Right lobe of liver (tissue), 6 donors: ENCODE data around the gene EGFLAM. TPM values are rescaled to one million over a fixed set of nuclear protein-coding genes. Genes with fewer than 3 reads are reported as not detected.

Experiments used
- ATAC-seq, 4 donors: fragments of 200-7000 bp; cut with Tn5 transposase; one replicate each; pipeline ENCODE4 v1.9.1; 2020; ENCODE audit warnings: mild to moderate bottlenecking in 4 of 4, moderate library complexity in 4 of 4
- DNase-seq, 3 donors: peaks; one replicate each; pipeline ENCODE4 v3.0.0-alpha.2; 2020
- H3K27ac ChIP-seq, 3 donors: fragments of 200-600 bp; one replicate each; pipeline ENCODE4 v1.8.0; 2022
- H3K27me3 ChIP-seq, 2 donors: fragments of 200-600 bp; one replicate each; pipeline ENCODE4 v1.8.0; 2022
- H3K36me3 ChIP-seq, 4 donors: fragments of 200-600 bp; sonication (generic) in 1 of 4; one replicate each; pipeline versions ENCODE4 v1.5.1 to v1.8.0; 2017 to 2022; ENCODE audit warnings: control low read depth in 1 of 4
- H3K4me1 ChIP-seq, 4 donors: fragments of 200-600 bp; sonication (generic) in 1 of 4; one replicate each; pipeline versions ENCODE4 v1.5.1 to v1.8.0; 2017 to 2022; ENCODE audit warnings: control low read depth in 1 of 4
- H3K4me3 ChIP-seq, 3 donors: fragments of 200-600 bp; one replicate each; pipeline ENCODE4 v1.8.0; 2022
- H3K9me3 ChIP-seq, 4 donors: fragments of 200-600 bp; sonication (generic) in 1 of 4; one replicate each; pipeline versions ENCODE4 v1.5.1 to v1.8.0; 2017 to 2022; ENCODE audit warnings: control low read depth in 1 of 4
- POLR2A ChIP-seq: fragments of 450-650 bp; IDR thresholded peaks from one replicate; pipeline ENCODE4 v1.6.1; 2017; ENCODE audit warnings: antibody characterized with exemption, mild to moderate bottlenecking
- WGBS: methylation state at CpG from one replicate; pipeline ENCODE4 v1.1.6; 2018; ENCODE audit warnings: low coverage, low lambda C conversion rate; ENCODE audit not compliant: insufficient coverage; ENCODE audit errors: missing lambda C conversion rate; 5-methylcytosine and 5-hydroxymethylcytosine counted together
- intact Hi-C, 2 donors: fragments of 100-400 bp; cut with DNase I; formaldehyde crosslinking; loops; one replicate each; pipeline versions ENCODE4 v1.11.2 to v1.14.1; 2022
- total RNA-seq, 6 experiments: library from RNA; depleted of rRNA in 2 of 6; stranded (reverse); fragments of >200 nt in 2 of 6; fragmentation: NEBNext Ultra II Directional in 3 of 6; extraction: Animal tissue kit (Norgen Biotek cat#: 25700) in 3 of 6; gene quantifications; one replicate each; pipeline versions ENCODE4 v1.1.0 to v1.2.4, GENCODE V29; 2016 to 2023
- TF ChIP-seq, protein P1 (sequence below), 4 donors: fragments of 200-600 bp in 3 of 4; fragments of 450-650 bp in 1 of 4; IDR thresholded peaks; one replicate each; pipeline versions ENCODE4 v1.5.1 to v1.8.0; 2016 to 2022; ENCODE audit warnings: antibody characterized with exemption in 4 of 4, mild to moderate bottlenecking in 2 of 4
- donor health status: DM: no; HTN: yes; CAD: no.
- donor health status: DM: no; HTN: no; CAD: no.
- donor health status: DM: no; HTN: no; CAD: no.
- donor health status: DM: no; HTN: yes; CAD: no.
- donor health status: DM: no; HTN: yes; CAD: no.

EGFLAM gene
- total RNA-seq, 6 experiments from 2014 or later = 0.50 to 6.2 (median 2.3) TPM

DNA sequence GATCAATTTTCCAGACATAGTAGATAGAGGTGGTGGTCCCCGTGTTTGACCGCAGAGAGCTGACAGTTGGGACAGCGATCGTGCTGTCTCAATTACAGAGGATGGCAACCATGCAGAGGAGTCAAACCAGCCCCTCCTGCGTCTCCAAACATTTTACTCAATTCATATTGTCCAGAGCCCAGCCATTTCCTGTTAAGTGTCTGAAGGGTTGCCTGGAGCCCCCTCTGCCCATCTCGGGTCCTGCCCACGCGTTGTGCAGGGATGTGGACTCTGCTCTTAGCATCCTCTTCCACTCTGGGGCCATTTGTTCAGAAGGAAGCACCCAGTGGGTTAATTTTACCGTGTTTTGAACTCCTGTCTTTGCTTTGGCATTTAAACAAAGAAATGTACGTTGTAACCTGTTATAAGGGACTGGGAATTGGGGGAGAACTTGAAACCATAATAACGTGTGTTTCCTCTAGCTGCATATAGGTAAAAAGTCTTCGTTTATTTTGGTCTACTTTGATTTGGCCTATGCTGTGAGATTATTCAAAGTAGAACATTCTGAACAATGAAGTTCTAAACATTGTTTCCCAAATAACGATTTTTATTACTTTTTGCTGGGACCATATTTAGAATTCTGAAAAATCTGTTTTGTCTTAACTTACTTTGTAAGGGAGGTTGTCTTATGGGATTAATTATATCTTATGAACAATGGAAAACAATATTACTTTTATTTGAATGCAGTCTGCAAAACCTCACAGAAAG lies 876 bp downstream of the EGFLAM start:
- Histone ChIP-seq H3K36me3 (no peaks in the 10 kb centered on the region), H3K4me3 (peak overlapping the region; percentile 22 to 48 (median 33)), H3K9me3 (no peaks in the 10 kb centered on the region), H3K27ac (no peak overlapping the region), H3K27me3 (peaks cover 0 to 7% of the 10 kb centered on the region in 2 donors), H3K4me1 (peaks cover 0 to 17% (median 7%) of the 10 kb centered on the region in 4 donors)
- intact Hi-C loops = no loop called here
- DNase-seq (no peak), ATAC-seq (peak in 2 of 4 donors; percentile 12 to 16)
- WGBS = 12% methylated on average over 13 of the region's 13 CpGs
- TF ChIP-seq, protein P1, sequence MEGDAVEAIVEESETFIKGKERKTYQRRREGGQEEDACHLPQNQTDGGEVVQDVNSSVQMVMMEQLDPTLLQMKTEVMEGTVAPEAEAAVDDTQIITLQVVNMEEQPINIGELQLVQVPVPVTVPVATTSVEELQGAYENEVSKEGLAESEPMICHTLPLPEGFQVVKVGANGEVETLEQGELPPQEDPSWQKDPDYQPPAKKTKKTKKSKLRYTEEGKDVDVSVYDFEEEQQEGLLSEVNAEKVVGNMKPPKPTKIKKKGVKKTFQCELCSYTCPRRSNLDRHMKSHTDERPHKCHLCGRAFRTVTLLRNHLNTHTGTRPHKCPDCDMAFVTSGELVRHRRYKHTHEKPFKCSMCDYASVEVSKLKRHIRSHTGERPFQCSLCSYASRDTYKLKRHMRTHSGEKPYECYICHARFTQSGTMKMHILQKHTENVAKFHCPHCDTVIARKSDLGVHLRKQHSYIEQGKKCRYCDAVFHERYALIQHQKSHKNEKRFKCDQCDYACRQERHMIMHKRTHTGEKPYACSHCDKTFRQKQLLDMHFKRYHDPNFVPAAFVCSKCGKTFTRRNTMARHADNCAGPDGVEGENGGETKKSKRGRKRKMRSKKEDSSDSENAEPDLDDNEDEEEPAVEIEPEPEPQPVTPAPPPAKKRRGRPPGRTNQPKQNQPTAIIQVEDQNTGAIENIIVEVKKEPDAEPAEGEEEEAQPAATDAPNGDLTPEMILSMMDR (IDR thresholded peaks at IDR 0.05) = no peak
- no peak for TF ChIP-seq POLR2A

DNA sequence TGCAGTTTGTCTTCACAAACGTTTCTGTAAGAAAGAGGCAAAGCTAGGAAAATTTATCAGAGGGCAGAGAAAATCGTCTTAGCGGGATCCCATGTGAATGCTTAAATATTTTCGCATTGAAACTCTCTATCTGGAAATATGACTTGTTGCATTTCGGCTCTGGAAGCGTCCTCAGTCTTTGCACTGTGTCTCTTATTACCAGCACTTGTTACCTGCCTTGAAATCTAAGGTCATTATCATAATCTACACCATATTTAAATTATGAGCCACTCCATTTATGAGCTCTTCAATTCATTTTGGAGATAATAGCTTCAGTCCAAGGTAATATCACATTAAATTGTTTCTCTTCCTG lies 1.4 kb downstream of the EGFLAM start:
- Histone ChIP-seq H3K36me3 (no peaks in the 10 kb centered on the region), H3K9me3 (no peaks in the 10 kb centered on the region), H3K27ac (no peak overlapping the region), H3K27me3 (peaks cover 0 to 7% of the 10 kb centered on the region in 2 donors), H3K4me3 (no peak overlapping the region), H3K4me1 (peaks cover 0 to 17% (median 7%) of the 10 kb centered on the region in 4 donors)
- DNase-seq (no peak), ATAC-seq (no peak)
- intact Hi-C loops = no loop called here
- 67% methylated on average over 6 of the region's 6 CpGs for WGBS
- TF ChIP-seq, protein P1 (IDR thresholded peaks at IDR 0.05) = no peak
- TF ChIP-seq POLR2A = no peak

DNA sequence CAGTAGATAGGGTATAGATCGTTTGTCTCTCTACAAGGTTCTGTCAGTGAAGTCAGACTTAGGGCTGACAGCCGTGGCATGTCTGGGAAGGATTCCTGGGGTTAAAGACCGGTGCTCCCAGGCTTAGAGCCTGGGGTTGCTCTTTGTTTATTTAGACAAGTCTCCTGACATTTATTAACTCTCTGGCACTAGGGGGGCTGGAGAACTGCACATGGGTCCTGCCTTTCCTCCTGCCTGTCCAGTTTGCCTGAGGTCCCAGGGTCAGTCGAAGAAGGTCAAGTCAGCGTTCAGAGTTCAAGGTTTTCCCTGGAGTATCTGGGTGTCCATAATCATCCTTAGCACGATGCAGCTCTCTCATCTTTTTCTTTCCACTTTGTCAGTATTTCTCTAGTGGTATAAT lies 5.6 kb downstream of the EGFLAM start:
- intact Hi-C loops = no loop called here
- 13% methylated on average over 6 of the region's 6 CpGs for WGBS
- H3K27ac ChIP-seq = no peak overlapping the region
- H3K4me3 ChIP-seq = no peak overlapping the region
- DNase-seq (no peak), ATAC-seq (peak in 1 of 4 donors; percentile 27)
- no peaks in the 10 kb centered on the region for H3K27me3 ChIP-seq
- H3K4me1 ChIP-seq = peaks cover 0 to under 1% (median 0%) of the 10 kb centered on the region in 4 donors
- no peaks in the 10 kb centered on the region for H3K9me3 ChIP-seq
- TF ChIP-seq, protein P1 (IDR thresholded peaks at IDR 0.05) = no peak
- TF ChIP-seq POLR2A = no peak
- no peaks in the 10 kb centered on the region for H3K36me3 ChIP-seq

DNA sequence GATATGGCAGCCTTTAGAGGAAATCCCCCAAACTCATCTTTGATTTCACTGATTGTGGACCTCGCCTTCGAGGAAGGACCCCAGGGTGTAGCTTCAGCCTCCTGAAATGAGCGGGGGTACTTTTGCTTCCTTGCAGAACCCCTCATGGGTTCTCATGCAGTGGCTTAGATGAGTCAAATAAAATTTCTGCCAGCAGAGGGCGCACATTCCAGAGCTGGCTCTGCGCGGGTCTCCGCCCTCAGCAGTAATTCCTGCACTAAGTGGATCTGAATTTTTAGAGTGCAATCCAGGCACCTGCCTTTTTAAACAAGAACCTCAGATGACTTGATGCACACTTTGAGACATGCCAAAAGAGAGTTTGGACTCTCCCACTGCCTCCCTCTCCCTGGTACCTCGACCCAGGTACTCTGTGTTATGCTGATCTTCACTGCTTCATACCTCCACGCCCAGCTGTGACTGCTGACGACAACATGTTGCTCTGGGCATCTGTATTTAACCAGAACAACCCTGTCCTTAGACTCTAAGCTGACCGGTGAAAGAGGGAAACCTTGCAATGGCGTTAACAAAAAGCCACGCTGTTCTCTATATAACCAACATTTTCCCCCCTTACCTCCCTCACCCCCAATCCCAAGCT lies 7.3 kb downstream of the EGFLAM start:
- no peak for TF ChIP-seq POLR2A
- TF ChIP-seq, protein P1 (IDR thresholded peaks at IDR 0.05) = peak; percentile 50 to 85 (median 78)
- WGBS = 23% methylated on average over 9 of the region's 13 CpGs
- DNase-seq (peak in 2 of 3 donors; percentile 34 to 68), ATAC-seq (peak; percentile 84 to 89 (median 87))
- intact Hi-C loops = no loop called here
- no peaks in the 10 kb centered on the region for H3K9me3 ChIP-seq
- H3K4me1 ChIP-seq = no peaks in the 10 kb centered on the region
- no peaks in the 10 kb centered on the region for H3K36me3 ChIP-seq
- no peak overlapping the region for H3K27ac ChIP-seq
- H3K27me3 ChIP-seq = no peaks in the 10 kb centered on the region
- no peak overlapping the region for H3K4me3 ChIP-seq
